Lower lobe of right lung (tissue), 2 donors: ENCODE results near the gene CHIC2. TPM values are rescaled to one million over a fixed set of nuclear protein-coding genes. Genes with fewer than 3 reads are reported as not detected.

Source experiments
- ATAC-seq, 2 donors: fragments of 200-7000 bp; cut with Tn5 transposase; one replicate each; pipeline ENCODE4 v1.9.1; 2020 to 2022; ENCODE audit warnings: mild to moderate bottlenecking in 2 of 2, moderate library complexity in 2 of 2
- DNase-seq: peaks from one replicate; pipeline ENCODE4 v3.0.0-alpha.2; 2020
- H3K27ac ChIP-seq: fragments of 200-600 bp; one replicate; pipeline ENCODE4 v1.8.0; 2022
- H3K27me3 ChIP-seq: fragments of 200-600 bp; one replicate; pipeline ENCODE4 v1.8.0; 2022; ENCODE audit warnings: low read depth
- H3K36me3 ChIP-seq: fragments of 200-600 bp; one replicate; pipeline ENCODE4 v1.8.0; 2022; ENCODE audit warnings: mild to moderate bottlenecking
- H3K4me1 ChIP-seq: fragments of 200-600 bp; one replicate; pipeline ENCODE4 v1.8.0; 2022
- H3K4me3 ChIP-seq: fragments of 200-600 bp; one replicate; pipeline ENCODE4 v1.8.0; 2022; ENCODE audit warnings: mild to moderate bottlenecking
- H3K9me3 ChIP-seq: fragments of 200-600 bp; one replicate; pipeline ENCODE4 v1.8.0; 2022
- intact Hi-C: fragments of 100-400 bp; cut with DNase I; formaldehyde crosslinking; loops from one replicate; pipeline ENCODE4 v1.11.0; 2022
- total RNA-seq: library from RNA; stranded (reverse); fragmentation: NEBNext Ultra II Directional; extraction: Animal tissue kit (Norgen Biotek cat#: 25700); gene quantifications from one replicate; pipeline ENCODE4 v1.2.1, GENCODE V29; 2021
- TF ChIP-seq, protein P1 (sequence below): fragments of 200-600 bp; IDR thresholded peaks from one replicate; pipeline ENCODE4 v1.8.0; 2022; ENCODE audit warnings: antibody characterized with exemption, mild to moderate bottlenecking
- donor health status: DM: no; HTN: yes; CAD: no; lungs with severe emphysema.

CHIC2 gene
- total RNA-seq, 1 donor from 2014 or later, result 30.1 TPM

DNA sequence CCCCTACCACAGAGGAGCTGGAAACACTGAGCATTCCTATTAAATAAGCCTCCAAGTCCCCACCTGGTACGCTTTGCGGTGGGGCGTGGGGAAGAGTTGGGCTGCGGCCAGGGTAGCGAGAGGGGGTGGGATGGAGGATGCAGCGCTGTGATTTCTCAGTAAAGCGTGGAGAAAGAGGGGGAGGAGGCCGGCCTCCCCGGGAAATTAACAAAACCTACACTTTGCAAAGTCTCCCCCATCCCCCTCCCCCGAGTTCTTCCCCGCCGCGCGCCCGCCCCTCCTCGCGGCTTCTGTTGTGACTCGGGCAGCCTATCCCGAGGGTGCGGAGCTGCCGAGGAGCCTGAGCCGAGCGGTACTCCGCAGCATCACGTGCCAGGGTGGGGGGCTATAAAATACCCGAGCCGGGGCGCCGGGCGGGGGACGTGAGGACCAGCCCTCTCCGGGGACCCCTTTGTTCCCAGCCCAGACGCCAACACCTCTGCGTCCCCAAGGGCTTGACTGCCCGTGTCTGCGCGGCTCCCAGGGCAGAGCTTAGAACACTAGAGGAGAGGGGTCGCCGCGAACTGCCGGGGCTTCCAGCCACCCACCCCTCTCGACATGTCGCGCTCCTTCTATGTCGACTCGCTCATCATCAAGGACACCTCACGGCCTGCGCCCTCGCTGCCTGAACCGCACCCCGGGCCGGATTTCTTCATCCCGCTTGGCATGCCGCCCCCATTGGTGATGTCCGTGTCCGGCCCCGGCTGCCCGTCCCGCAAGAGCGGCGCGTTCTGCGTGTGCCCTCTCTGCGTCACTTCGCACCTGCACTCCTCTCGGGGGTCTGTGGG is 35.6 kb upstream of the CHIC2 start, which contains the start of gene GSX2:
GSX2 (plus strand) TSS at position 416 of the 827 bp plus-strand sequence; CDS start at position 598, 182 bp downstream.
- peak within 1 kb of the TSS; percentile 34 for H3K4me3 ChIP-seq
- ATAC-seq (peak in 1 of 2 donors; percentile 4), DNase-seq (no peak)
- H3K9me3 ChIP-seq, result no peaks in the 10 kb centered on the region
- H3K4me1 ChIP-seq, result peaks cover 39% of the 10 kb centered on the region
- H3K27me3 ChIP-seq, result peaks cover 100% of the 10 kb centered on the region
- no peaks in the 10 kb centered on the region for H3K36me3 ChIP-seq
- TF ChIP-seq, protein P1, sequence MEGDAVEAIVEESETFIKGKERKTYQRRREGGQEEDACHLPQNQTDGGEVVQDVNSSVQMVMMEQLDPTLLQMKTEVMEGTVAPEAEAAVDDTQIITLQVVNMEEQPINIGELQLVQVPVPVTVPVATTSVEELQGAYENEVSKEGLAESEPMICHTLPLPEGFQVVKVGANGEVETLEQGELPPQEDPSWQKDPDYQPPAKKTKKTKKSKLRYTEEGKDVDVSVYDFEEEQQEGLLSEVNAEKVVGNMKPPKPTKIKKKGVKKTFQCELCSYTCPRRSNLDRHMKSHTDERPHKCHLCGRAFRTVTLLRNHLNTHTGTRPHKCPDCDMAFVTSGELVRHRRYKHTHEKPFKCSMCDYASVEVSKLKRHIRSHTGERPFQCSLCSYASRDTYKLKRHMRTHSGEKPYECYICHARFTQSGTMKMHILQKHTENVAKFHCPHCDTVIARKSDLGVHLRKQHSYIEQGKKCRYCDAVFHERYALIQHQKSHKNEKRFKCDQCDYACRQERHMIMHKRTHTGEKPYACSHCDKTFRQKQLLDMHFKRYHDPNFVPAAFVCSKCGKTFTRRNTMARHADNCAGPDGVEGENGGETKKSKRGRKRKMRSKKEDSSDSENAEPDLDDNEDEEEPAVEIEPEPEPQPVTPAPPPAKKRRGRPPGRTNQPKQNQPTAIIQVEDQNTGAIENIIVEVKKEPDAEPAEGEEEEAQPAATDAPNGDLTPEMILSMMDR, result no peak
- H3K27ac ChIP-seq, result no peak within 1 kb of the TSS
- intact Hi-C loops, result no loop called here

DNA sequence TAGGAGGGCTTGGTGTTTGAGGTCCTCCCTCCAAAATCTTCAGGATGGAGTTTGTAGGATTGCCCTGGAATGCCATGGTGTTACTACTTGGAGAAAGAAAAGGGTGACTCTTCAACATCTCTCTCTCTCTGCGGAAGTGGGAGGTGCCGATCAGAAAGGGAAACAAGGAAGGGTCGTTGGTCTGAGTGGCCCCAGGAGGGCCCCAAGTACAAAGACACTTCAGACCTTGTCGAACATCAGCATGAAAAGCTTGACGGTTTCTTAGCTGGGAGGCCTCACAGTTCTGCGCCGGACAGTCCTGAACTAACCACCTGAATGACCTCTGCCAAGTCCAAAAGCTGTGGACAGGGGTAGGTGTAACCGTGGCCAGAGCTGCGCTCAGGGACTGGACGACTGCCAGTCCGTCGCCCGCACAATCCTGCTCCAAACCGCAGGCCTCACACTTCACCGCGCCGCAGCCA is 34.9 kb upstream of the CHIC2 start:
- TF ChIP-seq, protein P1, result no peak
- H3K9me3 ChIP-seq, result no peaks in the 10 kb centered on the region
- peaks cover 39% of the 10 kb centered on the region for H3K4me1 ChIP-seq
- DNase-seq (no peak), ATAC-seq (no peak)
- no peak overlapping the region for H3K27ac ChIP-seq
- no peaks in the 10 kb centered on the region for H3K36me3 ChIP-seq
- H3K4me3 ChIP-seq, result peak overlapping the region; percentile 34
- H3K27me3 ChIP-seq, result peaks cover 100% of the 10 kb centered on the region
- intact Hi-C loops, result no loop called here

DNA sequence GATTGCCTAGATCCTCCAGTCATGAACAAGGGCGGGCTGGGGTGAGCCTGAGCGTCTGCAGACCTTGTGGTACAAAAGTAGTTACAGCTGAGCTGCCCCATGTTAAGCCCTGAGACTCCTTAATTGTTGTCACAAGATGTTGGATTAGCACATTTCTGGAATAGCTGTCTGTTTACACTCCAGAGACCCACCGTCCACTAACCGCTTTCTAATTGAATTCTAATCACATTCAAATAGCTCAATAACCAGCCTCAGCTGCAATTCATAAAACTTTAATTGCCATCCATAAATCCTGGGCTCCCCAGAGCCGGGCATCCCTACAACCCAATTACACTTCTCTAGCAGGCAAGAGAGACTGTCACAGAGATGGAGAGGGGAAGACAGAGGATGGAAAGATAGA is 34.0 kb upstream of the CHIC2 start:
- TF ChIP-seq, protein P1, result no peak
- intact Hi-C loops, result no loop called here
- Histone ChIP-seq H3K27me3 (peaks cover 99% of the 10 kb centered on the region), H3K4me3 (no peak overlapping the region), H3K36me3 (no peaks in the 10 kb centered on the region), H3K27ac (no peak overlapping the region), H3K9me3 (no peaks in the 10 kb centered on the region), H3K4me1 (peaks cover 31% of the 10 kb centered on the region)
- ATAC-seq (no peak), DNase-seq (no peak)

DNA sequence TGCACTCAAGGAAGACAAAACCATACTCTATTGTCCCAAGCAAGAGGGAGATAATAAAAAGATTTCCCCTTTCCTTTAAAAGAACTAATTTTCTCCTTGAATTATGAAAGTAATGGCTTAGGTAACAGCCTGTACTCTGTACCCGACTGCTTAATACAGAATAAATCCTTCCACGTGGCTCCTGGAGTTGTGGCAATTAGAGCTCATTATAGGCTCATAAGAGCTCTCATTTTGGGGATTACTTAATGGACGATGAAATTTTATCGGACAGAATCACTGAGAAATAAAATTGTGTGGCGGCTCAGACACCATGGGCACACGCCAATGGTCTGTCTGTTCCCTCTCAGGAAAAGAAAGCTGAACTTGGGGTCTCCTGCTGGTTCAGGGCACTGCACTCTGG is 32.7 kb upstream of the CHIC2 start:
- H3K27me3 ChIP-seq, result peaks cover 99% of the 10 kb centered on the region
- no peaks in the 10 kb centered on the region for H3K9me3 ChIP-seq
- no peak for ATAC-seq
- no peak overlapping the region for H3K27ac ChIP-seq
- no peaks in the 10 kb centered on the region for H3K36me3 ChIP-seq
- TF ChIP-seq, protein P1, result no peak
- intact Hi-C loops, result no loop called here
- no peak overlapping the region for H3K4me3 ChIP-seq
- H3K4me1 ChIP-seq, result peaks cover 36% of the 10 kb centered on the region
- DNase-seq, result no peak

DNA sequence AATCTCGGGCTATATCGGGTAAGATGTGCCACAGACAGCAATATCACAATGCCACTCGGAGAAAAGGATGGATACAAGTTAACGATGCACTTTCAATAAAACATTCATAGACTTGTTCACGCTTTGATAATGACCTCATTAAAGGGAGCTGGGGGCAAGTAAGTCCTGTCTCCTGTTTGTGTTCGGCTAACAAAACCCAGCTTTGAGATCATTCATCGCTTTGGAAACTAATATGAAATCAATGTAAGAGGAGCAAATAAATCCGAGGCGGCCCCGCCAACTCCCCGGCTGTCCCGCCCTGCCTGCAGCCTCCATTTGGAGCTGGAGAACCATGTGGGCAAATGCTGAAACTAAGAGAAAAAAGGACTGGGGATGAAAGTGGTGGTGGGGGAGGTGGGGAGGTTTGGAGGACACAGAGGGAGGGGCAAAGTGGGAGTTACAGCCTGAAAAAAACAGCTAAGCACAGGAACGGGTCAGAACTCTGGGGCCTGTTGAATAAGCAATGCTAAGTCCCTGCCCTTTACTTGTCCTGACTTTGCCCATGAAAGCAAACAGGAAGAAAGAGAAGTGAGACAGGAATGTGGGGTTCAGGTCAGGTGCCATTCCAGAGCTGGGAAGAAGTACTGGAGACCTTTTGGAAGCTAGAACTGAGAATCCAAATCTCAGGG is 32.0 kb upstream of the CHIC2 start:
- Histone ChIP-seq H3K36me3 (no peaks in the 10 kb centered on the region), H3K9me3 (no peaks in the 10 kb centered on the region), H3K4me3 (no peak overlapping the region), H3K27ac (no peak overlapping the region), H3K4me1 (peaks cover 39% of the 10 kb centered on the region), H3K27me3 (peaks cover 97% of the 10 kb centered on the region)
- DNase-seq (no peak), ATAC-seq (no peak)
- TF ChIP-seq, protein P1, result no peak
- intact Hi-C loops, result no loop called here
